IPS-20b (cell line): ENCODE data around the gene INTS3.

Experiments used
- H3K27ac ChIP-seq: one replicate; pipeline ENCODE4 v1.5.1; 2013; ENCODE audit warnings: low read length
- H3K27me3 ChIP-seq: 2 replicates; pipeline ENCODE4 v1.6.1; 2013; ENCODE audit warnings: mild to moderate bottlenecking, low read length, inconsistent platforms; ENCODE audit not compliant: insufficient read depth
- H3K36me3 ChIP-seq: 2 replicates; pipeline ENCODE4 v1.6.1; 2013; ENCODE audit warnings: low read depth, mild to moderate bottlenecking, inconsistent platforms, low read length, moderate library complexity; ENCODE audit not compliant: insufficient read depth
- H3K4me1 ChIP-seq: 2 replicates; pipeline ENCODE4 v1.6.1; 2013; ENCODE audit warnings: mild to moderate bottlenecking, control low read depth, inconsistent platforms, low read length, moderate library complexity; ENCODE audit not compliant: insufficient read depth
- H3K4me3 ChIP-seq: 2 replicates; pipeline ENCODE4 v1.5.1; 2013; ENCODE audit warnings: mild to moderate bottlenecking, low read length, inconsistent platforms
- H3K9ac ChIP-seq: 2 replicates; pipeline ENCODE4 v1.6.1; 2013; ENCODE audit warnings: low read depth, mild to moderate bottlenecking, inconsistent platforms, low read length, moderate library complexity
- H3K9me3 ChIP-seq: 2 replicates; pipeline ENCODE4 v1.6.1; 2013; ENCODE audit warnings: mild to moderate bottlenecking, low read depth, low read length, inconsistent platforms; ENCODE audit not compliant: insufficient read depth

Gene INTS3

GRCh38 chr1:153774026-153774595 is 46.3 kb downstream of the INTS3 start:
- Histone ChIP-seq H3K4me3 (no peak overlapping the region; the same call in 1 of the 2 replicates), H3K9me3 (no peaks in the 10 kb centered on the region), H3K27me3 (no peaks in the 10 kb centered on the region), H3K4me1 (peaks cover 8% of the 10 kb centered on the region; the same call in 1 of the 2 replicates), H3K27ac (no peak overlapping the region), H3K9ac (no peak overlapping the region), H3K36me3 (peaks cover 46% of the 10 kb centered on the region)

- Histone ChIP-seq H3K9ac (peak within 1 kb of the TSS; percentile 90; the same call in 1 of the 2 replicates), H3K4me3 (peak within 1 kb of the TSS; percentile 91), H3K36me3 (peaks cover 38% of the 10 kb centered on the region), H3K4me1 (peaks cover 8% of the 10 kb centered on the region; the same call in 1 of the 2 replicates), H3K9me3 (no peaks in the 10 kb centered on the region), H3K27me3 (no peaks in the 10 kb centered on the region), H3K27ac (peak within 1 kb of the TSS; percentile 78)
These were observed 47.1 kb downstream of the INTS3 start, which contains the start of gene SLC27A3 for GRCh38 chr1:153774780-153775457. Gene SLC27A3, plus strand, starts transcription at chr1:153775407. Its CDS starts 91 bp downstream, at chr1:153775498.

DNA sequence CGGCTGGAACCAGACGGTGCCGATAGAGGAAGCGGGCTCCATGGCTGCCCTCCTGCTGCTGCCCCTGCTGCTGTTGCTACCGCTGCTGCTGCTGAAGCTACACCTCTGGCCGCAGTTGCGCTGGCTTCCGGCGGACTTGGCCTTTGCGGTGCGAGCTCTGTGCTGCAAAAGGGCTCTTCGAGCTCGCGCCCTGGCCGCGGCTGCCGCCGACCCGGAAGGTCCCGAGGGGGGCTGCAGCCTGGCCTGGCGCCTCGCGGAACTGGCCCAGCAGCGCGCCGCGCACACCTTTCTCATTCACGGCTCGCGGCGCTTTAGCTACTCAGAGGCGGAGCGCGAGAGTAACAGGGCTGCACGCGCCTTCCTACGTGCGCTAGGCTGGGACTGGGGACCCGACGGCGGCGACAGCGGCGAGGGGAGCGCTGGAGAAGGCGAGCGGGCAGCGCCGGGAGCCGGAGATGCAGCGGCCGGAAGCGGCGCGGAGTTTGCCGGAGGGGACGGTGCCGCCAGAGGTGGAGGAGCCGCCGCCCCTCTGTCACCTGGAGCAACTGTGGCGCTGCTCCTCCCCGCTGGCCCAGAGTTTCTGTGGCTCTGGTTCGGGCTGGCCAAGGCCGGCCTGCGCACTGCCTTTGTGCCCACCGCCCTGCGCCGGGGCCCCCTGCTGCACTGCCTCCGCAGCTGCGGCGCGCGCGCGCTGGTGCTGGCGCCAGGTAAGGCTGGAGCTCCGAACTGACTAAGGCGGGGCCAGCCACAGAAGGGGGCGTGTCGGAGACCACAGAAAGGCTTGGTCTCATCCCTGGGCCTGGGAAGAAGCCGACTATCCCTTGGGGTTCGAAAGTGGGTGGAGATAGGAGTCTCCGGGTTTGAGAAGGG is 47.8 kb downstream of the INTS3 start:
- Histone ChIP-seq H3K27ac (peak overlapping the region; percentile 78), H3K9me3 (no peaks in the 10 kb centered on the region), H3K36me3 (peaks cover 30% of the 10 kb centered on the region), H3K4me3 (peak overlapping the region; percentile 91), H3K27me3 (no peaks in the 10 kb centered on the region), H3K9ac (peak overlapping the region; percentile 90; the same call in 1 of the 2 replicates), H3K4me1 (peaks cover 4% of the 10 kb centered on the region; the same call in 1 of the 2 replicates)

- Histone ChIP-seq H3K9me3 (no peaks in the 10 kb centered on the region), H3K36me3 (peaks cover 28% of the 10 kb centered on the region), H3K4me3 (peak overlapping the region; percentile 91), H3K27ac (no peak overlapping the region), H3K27me3 (no peaks in the 10 kb centered on the region), H3K9ac (peak overlapping the region; percentile 90; the same call in 1 of the 2 replicates), H3K4me1 (peaks cover 4% of the 10 kb centered on the region; the same call in 1 of the 2 replicates)
These were observed 48.5 kb downstream of the INTS3 start for GRCh38 chr1:153776352-153776751.

DNA sequence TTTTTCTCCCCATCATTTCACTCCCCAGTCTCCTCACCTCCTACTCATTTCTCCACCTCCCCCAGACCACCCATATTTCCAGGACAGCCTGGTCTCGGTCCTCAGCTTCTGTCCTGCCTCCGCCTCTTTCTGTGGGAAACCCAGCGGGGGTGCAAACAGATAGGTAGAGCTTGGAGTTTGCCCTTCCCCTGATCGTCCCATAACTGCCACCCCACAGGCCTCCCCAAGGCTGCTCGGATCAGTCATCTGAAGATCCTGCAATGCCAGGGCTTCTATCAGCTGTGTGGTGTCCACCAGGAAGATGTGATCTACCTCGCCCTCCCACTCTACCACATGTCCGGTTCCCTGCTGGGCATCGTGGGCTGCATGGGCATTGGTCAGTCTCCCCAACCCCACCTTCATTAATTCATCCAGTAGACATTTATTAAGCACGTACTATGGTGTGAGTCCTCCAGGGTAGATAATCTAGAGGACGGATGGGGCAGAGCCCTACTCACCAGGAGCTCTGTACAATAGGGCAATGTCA is 49.1 kb downstream of the INTS3 start:
- Histone ChIP-seq H3K9ac (peak overlapping the region; percentile 90; the same call in 1 of the 2 replicates), H3K36me3 (peaks cover 24% of the 10 kb centered on the region), H3K9me3 (no peaks in the 10 kb centered on the region), H3K27ac (no peak overlapping the region), H3K4me3 (peak overlapping the region; percentile 91; the same call in 1 of the 2 replicates), H3K27me3 (no peaks in the 10 kb centered on the region), H3K4me1 (peaks cover 4% of the 10 kb centered on the region; the same call in 1 of the 2 replicates)

DNA sequence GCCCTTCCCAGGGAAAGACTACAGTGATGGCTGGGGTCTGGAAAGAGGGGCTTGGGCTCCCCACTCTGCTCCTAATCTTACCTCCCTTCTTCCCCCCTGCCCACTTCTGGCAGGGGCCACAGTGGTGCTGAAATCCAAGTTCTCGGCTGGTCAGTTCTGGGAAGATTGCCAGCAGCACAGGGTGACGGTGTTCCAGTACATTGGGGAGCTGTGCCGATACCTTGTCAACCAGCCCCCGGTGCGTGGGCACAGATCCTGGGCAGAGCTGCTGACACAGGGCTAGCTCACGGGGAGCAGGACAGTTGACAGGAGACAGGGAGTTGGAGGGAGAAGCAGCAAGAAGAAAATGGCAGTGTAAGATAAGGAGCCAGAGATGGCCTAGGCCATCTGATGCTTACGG is 49.8 kb downstream of the INTS3 start:
- H3K4me3 ChIP-seq: no peak overlapping the region
- H3K27me3 ChIP-seq: no peaks in the 10 kb centered on the region
- H3K27ac ChIP-seq: no peak overlapping the region
- H3K9me3 ChIP-seq: no peaks in the 10 kb centered on the region
- peaks cover 4% of the 10 kb centered on the region; the same call in 1 of the 2 replicates for H3K4me1 ChIP-seq
- H3K36me3 ChIP-seq: peaks cover 17% of the 10 kb centered on the region
- no peak overlapping the region for H3K9ac ChIP-seq

DNA sequence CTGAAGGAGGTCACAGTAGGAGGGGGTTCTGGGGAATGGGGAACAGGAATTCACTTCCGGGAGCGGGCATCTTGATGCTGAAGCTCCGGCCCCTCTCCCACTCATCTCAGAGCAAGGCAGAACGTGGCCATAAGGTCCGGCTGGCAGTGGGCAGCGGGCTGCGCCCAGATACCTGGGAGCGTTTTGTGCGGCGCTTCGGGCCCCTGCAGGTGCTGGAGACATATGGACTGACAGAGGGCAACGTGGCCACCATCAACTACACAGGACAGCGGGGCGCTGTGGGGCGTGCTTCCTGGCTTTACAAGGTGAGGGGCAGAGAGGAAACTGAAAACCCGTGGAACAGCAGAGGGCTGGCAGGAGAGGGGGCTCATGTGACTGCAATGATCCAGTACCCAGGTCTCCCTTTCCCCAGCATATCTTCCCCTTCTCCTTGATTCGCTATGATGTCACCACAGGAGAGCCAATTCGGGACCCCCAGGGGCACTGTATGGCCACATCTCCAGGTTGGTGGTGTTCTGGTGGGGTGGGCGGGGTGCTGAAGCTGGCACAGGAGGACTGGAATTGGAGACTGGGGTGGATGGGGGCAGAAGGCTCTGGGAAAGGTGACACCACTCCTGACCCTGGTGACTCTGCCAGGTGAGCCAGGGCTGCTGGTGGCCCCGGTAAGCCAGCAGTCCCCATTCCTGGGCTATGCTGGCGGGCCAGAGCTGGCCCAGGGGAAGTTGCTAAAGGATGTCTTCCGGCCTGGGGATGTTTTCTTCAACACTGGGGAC is 50.4 kb downstream of the INTS3 start:
- H3K4me3 ChIP-seq: no peak overlapping the region

GRCh38 chr1:153778824-153779519 is 51.1 kb downstream of the INTS3 start:
- Histone ChIP-seq H3K9ac (no peak overlapping the region), H3K27me3 (no peaks in the 10 kb centered on the region), H3K9me3 (no peaks in the 10 kb centered on the region), H3K4me3 (no peak overlapping the region), H3K4me1 (peaks cover 7% of the 10 kb centered on the region; the same call in 1 of the 2 replicates), H3K27ac (no peak overlapping the region), H3K36me3 (peaks cover 4% of the 10 kb centered on the region)

More for the DNA sequence above, 50.4 kb downstream of the INTS3 start:
- peaks cover 4% of the 10 kb centered on the region; the same call in 1 of the 2 replicates for H3K4me1 ChIP-seq
- peaks cover 11% of the 10 kb centered on the region for H3K36me3 ChIP-seq
- H3K9me3 ChIP-seq: no peaks in the 10 kb centered on the region
- no peak overlapping the region for H3K27ac ChIP-seq
- H3K9ac ChIP-seq: no peak overlapping the region
- no peaks in the 10 kb centered on the region for H3K27me3 ChIP-seq

DNA sequence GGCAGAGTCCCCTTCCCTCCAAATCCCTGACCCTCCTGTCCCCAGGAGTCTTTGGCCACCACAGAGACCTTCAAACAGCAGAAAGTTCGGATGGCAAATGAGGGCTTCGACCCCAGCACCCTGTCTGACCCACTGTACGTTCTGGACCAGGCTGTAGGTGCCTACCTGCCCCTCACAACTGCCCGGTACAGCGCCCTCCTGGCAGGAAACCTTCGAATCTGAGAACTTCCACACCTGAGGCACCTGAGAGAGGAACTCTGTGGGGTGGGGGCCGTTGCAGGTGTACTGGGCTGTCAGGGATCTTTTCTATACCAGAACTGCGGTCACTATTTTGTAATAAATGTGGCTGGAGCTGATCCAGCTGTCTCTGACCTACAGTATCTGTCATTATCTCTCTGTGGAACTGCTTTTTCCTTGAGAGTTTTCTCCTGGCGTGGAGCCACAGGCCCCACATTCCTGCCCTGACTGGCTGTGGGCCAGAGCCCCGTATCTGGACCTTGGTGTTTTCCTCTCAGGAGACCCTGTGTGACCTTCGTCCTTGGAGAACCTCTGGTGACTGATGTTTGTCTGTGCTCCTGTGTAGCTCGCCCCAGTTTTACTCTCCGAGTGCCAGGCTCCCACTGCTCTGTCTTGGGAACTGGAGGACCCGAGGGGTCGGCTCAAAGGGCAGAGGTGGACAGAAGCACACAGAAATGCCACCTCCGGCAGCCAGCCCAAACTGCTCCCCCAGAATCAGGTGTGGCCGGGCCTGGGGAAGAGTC is 52.1 kb downstream of the INTS3 start:
- Histone ChIP-seq H3K4me3 (no peak overlapping the region), H3K36me3 (no peaks in the 10 kb centered on the region; the same call in none of the 2 replicates), H3K9ac (no peak overlapping the region), H3K4me1 (peaks cover 3% of the 10 kb centered on the region; the same call in 1 of the 2 replicates), H3K27me3 (no peaks in the 10 kb centered on the region), H3K27ac (no peak overlapping the region), H3K9me3 (no peaks in the 10 kb centered on the region)

GRCh38 chr1:153780551-153780950 is 52.7 kb downstream of the INTS3 start:
- Histone ChIP-seq H3K27ac (no peak overlapping the region), H3K4me3 (no peak overlapping the region), H3K27me3 (no peaks in the 10 kb centered on the region), H3K36me3 (no peaks in the 10 kb centered on the region; the same call in none of the 2 replicates), H3K9ac (no peak overlapping the region), H3K4me1 (peaks cover 3% of the 10 kb centered on the region; the same call in 1 of the 2 replicates), H3K9me3 (no peaks in the 10 kb centered on the region)
